HAP-1 (cell line): ENCODE measurements around the gene EDNRA.

Experiments used
- DNase-seq, 2 experiments: peaks; one replicate each; pipeline ENCODE4 v3.0.0-alpha.2; 2016 to 2020; ENCODE audit warnings: low spot score in 2 of 2
- H3K27me3 ChIP-seq: fragments of 250-450 bp; sonication (Bioruptor Pico); 2 replicates; pipeline ENCODE4 v1.5.1; 2020; ENCODE audit warnings: low read depth, mild to moderate bottlenecking, moderate library complexity
- H3K36me3 ChIP-seq: fragments of 250-450 bp; sonication (Bioruptor Pico); replicated peaks from 2 replicates; pipeline ENCODE4 v1.5.1; 2020; ENCODE audit warnings: mild to moderate bottlenecking
- H3K4me1 ChIP-seq: fragments of 250-450 bp; sonication (Bioruptor Pico); 2 replicates; pipeline ENCODE4 v1.5.1; 2020; ENCODE audit warnings: mild to moderate bottlenecking
- H3K4me3 ChIP-seq: fragments of 250-450 bp; sonication (Bioruptor Pico); 2 replicates; pipeline ENCODE4 v1.5.1; 2020; ENCODE audit warnings: mild to moderate bottlenecking, moderate library complexity
- H3K9me3 ChIP-seq: fragments of 250-450 bp; sonication (Bioruptor Pico); 2 replicates; pipeline ENCODE4 v1.5.1; 2020; ENCODE audit warnings: mild to moderate bottlenecking, moderate library complexity
- in situ Hi-C: fragments of 300-500 bp; cut with MboI; formaldehyde crosslinking; loops from 3 replicates; pipeline ENCODE4 v1.14.3; 2020; ENCODE audit warnings: low sequenced_read_pairs, inconsistent platforms, mixed read lengths

Gene EDNRA

GRCh38 chr4:147532896-147533295 is 52.0 kb downstream of the EDNRA start:
- in situ Hi-C loops = no loop called here
- DNase-seq = no peak
- Histone ChIP-seq H3K36me3 (no peaks in the 10 kb centered on the region), H3K9me3 (no peaks in the 10 kb centered on the region), H3K4me3 (no peak overlapping the region), H3K27me3 (no peaks in the 10 kb centered on the region), H3K4me1 (peaks cover 10% of the 10 kb centered on the region; the same call in 1 of the 2 replicates)

DNA sequence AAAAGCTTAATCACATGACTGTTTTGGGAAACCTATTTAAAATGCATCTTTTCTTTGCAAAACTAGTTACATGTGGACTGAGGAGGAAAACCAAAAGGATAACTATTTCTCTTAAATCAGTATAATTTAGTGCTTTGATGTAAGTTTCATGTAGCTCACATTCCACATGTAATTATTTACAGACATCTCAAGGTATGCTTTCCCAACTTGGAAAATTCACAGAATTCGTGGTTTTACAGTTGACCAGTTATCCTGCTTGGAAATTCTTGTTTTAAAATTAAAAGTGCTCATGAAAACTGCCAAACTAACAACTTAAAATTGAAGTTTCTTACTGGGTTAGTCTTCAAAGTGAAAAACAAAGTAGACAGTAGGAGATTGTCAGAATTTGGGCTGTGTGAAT is 52.4 kb downstream of the EDNRA start:
- in situ Hi-C loops = no loop called here
- DNase-seq = no peak

GRCh38 chr4:147535124-147535523 is 54.2 kb downstream of the EDNRA start:
- Histone ChIP-seq H3K4me3 (no peak overlapping the region), H3K27me3 (no peaks in the 10 kb centered on the region), H3K36me3 (no peaks in the 10 kb centered on the region), H3K4me1 (peaks cover 10% of the 10 kb centered on the region; the same call in 1 of the 2 replicates), H3K9me3 (no peaks in the 10 kb centered on the region)
- DNase-seq = no peak
- in situ Hi-C loops = no loop called here

More for the DNA sequence above, 52.4 kb downstream of the EDNRA start:
- H3K27me3 ChIP-seq = no peaks in the 10 kb centered on the region
- no peaks in the 10 kb centered on the region for H3K36me3 ChIP-seq
- no peak overlapping the region for H3K4me3 ChIP-seq
- no peaks in the 10 kb centered on the region for H3K9me3 ChIP-seq
- H3K4me1 ChIP-seq = peaks cover 10% of the 10 kb centered on the region; the same call in 1 of the 2 replicates

- Histone ChIP-seq H3K27me3 (no peaks in the 10 kb centered on the region), H3K4me3 (no peak overlapping the region), H3K36me3 (no peaks in the 10 kb centered on the region), H3K4me1 (peaks cover 18% of the 10 kb centered on the region), H3K9me3 (no peaks in the 10 kb centered on the region)
- no peak for DNase-seq
- in situ Hi-C loops = no loop called here
Measured at GRCh38 chr4:147538711-147539110, 57.8 kb downstream of the EDNRA start.

GRCh38 chr4:147539959-147540358 is 59.1 kb downstream of the EDNRA start:
- H3K4me3 ChIP-seq = no peak overlapping the region
- H3K4me1 ChIP-seq = peaks cover 18% of the 10 kb centered on the region
- in situ Hi-C loops = no loop called here
- H3K36me3 ChIP-seq = no peaks in the 10 kb centered on the region
- no peak for DNase-seq
- no peaks in the 10 kb centered on the region for H3K9me3 ChIP-seq
- no peaks in the 10 kb centered on the region for H3K27me3 ChIP-seq

DNA sequence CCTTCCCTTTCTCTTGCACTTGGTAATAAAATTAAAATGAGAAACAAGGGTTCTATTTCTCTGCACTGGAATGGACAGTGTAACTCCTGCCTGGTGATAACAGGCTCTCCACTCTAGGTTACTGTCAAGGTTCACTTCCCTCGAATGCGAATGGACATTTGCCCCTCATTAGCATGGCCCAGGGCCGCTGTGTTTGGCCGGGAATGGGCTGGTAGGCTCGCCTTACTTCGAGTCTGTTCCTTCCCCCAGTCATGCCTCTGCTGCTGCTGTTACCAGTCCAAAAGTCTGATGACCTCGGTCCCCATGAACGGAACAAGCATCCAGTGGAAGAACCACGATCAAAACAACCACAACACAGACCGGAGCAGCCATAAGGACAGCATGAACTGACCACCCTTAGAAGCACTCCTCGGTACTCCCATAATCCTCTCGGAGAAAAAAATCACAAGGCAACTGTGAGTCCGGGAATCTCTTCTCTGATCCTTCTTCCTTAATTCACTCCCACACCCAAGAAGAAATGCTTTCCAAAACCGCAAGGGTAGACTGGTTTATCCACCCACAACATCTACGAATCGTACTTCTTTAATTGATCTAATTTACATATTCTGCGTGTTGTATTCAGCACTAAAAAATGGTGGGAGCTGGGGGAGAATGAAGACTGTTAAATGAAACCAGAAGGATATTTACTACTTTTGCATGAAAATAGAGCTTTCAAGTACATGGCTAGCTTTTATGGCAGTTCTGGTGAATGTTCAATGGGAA is 61.5 kb downstream of the EDNRA start:
- Histone ChIP-seq H3K9me3 (no peaks in the 10 kb centered on the region), H3K4me1 (peaks cover 18% of the 10 kb centered on the region), H3K27me3 (no peaks in the 10 kb centered on the region), H3K4me3 (no peak overlapping the region), H3K36me3 (no peaks in the 10 kb centered on the region)
- in situ Hi-C loops = no loop called here
- peak; percentile 63 to 98 for DNase-seq

DNA sequence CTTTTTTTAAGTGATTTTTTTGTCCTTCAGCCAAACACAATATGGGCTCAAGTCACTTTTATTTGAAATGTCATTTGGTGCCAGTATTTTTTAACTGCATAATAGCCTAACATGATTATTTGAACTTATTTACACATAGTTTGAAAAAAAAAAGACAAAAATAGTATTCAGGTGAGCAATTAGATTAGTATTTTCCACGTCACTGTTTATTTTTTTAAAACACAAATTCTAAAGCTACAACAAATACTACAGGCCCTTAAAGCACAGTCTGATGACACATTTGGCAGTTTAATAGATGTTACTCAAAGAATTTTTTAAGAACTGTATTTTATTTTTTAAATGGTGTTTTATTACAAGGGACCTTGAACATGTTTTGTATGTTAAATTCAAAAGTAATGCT is 62.1 kb downstream of the EDNRA start:
- no peaks in the 10 kb centered on the region for H3K9me3 ChIP-seq
- no peaks in the 10 kb centered on the region for H3K36me3 ChIP-seq
- in situ Hi-C loops = no loop called here
- H3K27me3 ChIP-seq = no peaks in the 10 kb centered on the region
- no peak overlapping the region for H3K4me3 ChIP-seq
- peaks cover 18% of the 10 kb centered on the region for H3K4me1 ChIP-seq
- DNase-seq = no peak

- no peaks in the 10 kb centered on the region for H3K27me3 ChIP-seq
- H3K36me3 ChIP-seq = no peaks in the 10 kb centered on the region
- no peak for DNase-seq
- no peaks in the 10 kb centered on the region for H3K9me3 ChIP-seq
- H3K4me3 ChIP-seq = no peak overlapping the region
- peaks cover 15% of the 10 kb centered on the region for H3K4me1 ChIP-seq
- in situ Hi-C loops = no loop called here
Measured at GRCh38 chr4:147546349-147546748, 65.5 kb downstream of the EDNRA start.

- H3K36me3 ChIP-seq = no peaks in the 10 kb centered on the region
- in situ Hi-C loops = no loop called here
- DNase-seq = no peak
- no peaks in the 10 kb centered on the region for H3K9me3 ChIP-seq
- H3K4me1 ChIP-seq = peaks cover 6% of the 10 kb centered on the region
- H3K27me3 ChIP-seq = no peaks in the 10 kb centered on the region
- no peak overlapping the region for H3K4me3 ChIP-seq
Measured at GRCh38 chr4:147547314-147548056, 66.6 kb downstream of the EDNRA start.

DNA sequence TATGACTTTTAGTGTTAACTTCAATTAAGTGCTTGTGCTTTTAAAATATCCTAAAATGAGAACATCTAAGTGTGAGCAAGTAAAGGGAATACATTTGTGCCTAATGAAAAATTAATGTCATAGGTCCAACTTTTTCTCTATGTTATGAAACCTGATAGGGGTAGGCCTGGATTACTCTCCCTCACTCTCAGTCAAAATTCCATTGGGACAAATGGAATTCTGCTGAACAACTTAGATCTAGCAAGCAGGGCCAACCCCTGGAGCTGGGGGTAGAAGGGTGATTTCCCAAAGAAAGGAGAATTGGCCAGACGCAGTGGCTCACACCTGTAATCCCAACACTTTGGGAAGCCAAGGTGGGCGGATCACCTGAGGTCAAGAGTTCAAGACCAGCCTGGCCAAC is 67.4 kb downstream of the EDNRA start:
- Histone ChIP-seq H3K4me3 (no peak overlapping the region), H3K36me3 (no peaks in the 10 kb centered on the region), H3K4me1 (peaks cover 3% of the 10 kb centered on the region), H3K27me3 (no peaks in the 10 kb centered on the region), H3K9me3 (no peaks in the 10 kb centered on the region)
- no peak for DNase-seq
- in situ Hi-C loops = no loop called here

- Histone ChIP-seq H3K27me3 (no peaks in the 10 kb centered on the region), H3K4me1 (no peaks in the 10 kb centered on the region; the same call in 1 of the 2 replicates), H3K36me3 (no peaks in the 10 kb centered on the region), H3K4me3 (no peak overlapping the region), H3K9me3 (no peaks in the 10 kb centered on the region)
- in situ Hi-C loops = no loop called here
- DNase-seq = no peak
Measured at GRCh38 chr4:147550626-147551246, 69.8 kb downstream of the EDNRA start.

DNA sequence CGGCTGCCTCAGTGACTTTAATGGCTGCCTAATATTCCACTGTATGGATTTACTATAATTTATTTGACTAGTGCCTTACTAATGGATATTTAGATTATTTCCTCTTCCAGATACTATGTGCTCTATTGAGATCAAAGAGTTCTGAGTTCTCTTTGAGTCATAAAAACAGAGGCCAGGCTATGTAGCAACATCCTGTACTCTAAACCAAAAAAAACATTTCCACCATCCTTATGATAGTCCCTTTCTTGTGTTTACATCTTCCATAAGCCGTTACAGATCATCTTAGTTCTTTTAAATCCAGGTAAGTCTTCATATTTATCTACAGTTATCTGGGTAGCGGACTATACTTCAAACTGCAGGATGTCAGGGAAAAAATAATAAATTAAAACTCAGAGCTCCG is 79.7 kb downstream of the EDNRA start:
- in situ Hi-C loops = no loop called here
- no peaks in the 10 kb centered on the region for H3K27me3 ChIP-seq

DNA sequence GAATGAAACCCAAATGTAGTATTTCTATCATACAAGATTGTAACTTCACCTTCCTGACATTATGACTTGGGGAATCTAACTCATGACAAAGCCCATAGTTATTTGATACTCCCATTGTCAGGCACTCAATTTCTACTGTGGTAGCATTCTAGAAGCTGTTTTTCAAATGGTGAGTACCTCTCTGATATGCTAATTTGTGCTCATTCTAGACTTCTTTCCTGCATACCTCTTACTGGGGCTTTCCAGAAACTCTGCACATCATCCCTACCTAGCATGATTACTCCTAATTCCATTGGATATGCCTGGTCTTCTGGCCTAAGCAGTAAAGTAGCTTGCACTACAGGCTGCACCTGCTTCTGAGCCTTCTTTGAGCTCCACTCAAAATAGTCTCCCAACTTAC is 85.9 kb downstream of the EDNRA start:
- no peaks in the 10 kb centered on the region for H3K27me3 ChIP-seq
- in situ Hi-C loops = no loop called here
- no peaks in the 10 kb centered on the region for H3K4me1 ChIP-seq
- no peaks in the 10 kb centered on the region for H3K36me3 ChIP-seq
- no peaks in the 10 kb centered on the region for H3K9me3 ChIP-seq
- no peak overlapping the region for H3K4me3 ChIP-seq
- no peak for DNase-seq

More for the DNA sequence above, 79.7 kb downstream of the EDNRA start:
- no peak for DNase-seq
- Histone ChIP-seq H3K4me1 (no peaks in the 10 kb centered on the region), H3K36me3 (no peaks in the 10 kb centered on the region), H3K9me3 (no peaks in the 10 kb centered on the region), H3K4me3 (no peak overlapping the region)

DNA sequence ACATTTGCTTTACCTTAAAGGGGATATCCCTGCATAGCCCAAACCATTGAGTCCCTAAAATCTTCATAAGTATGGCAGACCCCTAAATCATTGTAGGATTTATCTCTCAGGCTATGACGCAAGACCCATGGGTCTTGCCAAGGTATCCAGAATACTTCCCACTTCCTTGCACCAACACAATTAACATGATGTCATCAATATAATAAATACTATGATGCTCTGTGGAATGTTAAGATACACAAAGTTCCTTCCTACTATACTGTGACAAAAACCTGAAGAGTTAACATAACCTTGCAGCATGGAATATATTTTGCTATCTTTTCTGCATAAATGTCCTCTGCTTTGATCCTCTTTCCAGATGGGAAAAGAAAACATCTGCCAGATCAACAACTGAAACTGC is 86.4 kb downstream of the EDNRA start:
- no peak for DNase-seq
- in situ Hi-C loops = no loop called here
- Histone ChIP-seq H3K27me3 (no peaks in the 10 kb centered on the region), H3K4me3 (no peak overlapping the region), H3K36me3 (no peaks in the 10 kb centered on the region), H3K4me1 (no peaks in the 10 kb centered on the region), H3K9me3 (no peaks in the 10 kb centered on the region)
